ENCODE results near the gene AFMID.
"Not testable (repeated sequence)": the region's sequence is repeated elsewhere in the genome, so short reads cannot be mapped to it uniquely, and the experiment has no call there.

Gene AFMID, protein sequence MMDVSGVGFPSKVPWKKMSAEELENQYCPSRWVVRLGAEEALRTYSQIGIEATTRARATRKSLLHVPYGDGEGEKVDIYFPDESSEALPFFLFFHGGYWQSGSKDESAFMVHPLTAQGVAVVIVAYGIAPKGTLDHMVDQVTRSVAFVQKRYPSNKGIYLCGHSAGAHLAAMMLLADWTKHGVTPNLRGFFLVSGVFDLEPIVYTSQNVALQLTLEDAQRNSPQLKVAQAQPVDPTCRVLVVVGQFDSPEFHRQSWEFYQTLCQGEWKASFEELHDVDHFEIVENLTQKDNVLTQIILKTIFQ

DNA sequence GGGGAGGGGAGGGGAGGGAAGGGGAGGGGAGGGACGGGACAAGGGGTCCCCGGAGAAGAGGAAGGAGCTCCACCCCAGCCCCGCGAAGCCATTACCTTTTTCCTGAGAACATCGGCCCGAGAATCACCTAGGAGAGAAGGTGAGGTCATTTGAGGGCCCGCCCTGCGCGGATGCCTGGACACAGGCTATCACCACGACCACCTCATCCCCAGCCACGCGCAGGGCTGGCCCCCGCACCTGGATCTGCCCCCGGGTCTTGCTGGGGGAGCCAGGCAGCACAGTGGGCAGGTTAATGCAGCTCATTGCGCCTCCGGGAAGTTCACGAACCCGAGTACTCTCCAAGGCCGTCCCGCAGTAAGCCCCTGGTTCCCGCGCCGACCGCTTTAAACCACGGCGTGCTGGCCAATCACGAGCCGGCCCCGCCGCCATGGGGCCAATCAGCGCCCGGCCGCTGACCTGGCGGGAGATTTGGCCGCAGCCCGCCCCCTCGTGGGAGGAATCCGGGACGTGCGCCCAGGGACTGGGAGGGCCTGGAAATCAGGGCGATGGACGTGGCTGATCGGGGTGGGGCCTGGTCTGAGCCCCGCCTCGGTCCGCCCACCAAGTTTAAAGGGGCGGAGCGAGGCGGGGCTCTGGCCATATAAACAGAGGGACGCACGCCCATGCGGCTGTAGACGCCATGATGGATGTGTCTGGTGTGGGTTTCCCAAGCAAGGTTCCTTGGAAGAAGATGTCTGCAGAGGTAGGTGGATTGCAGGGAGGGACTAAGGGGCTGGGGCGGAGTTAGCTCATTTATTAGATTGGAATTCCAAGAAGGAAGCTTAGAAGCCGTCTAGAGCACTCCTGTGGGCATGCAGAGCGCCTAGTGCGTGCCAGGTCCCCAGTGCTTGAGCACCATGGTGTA, at the start of gene AFMID, which contains the start of gene TK1:
Gene AFMID, plus strand, starts transcription at position 671 of the 904 bp plus-strand sequence. Its CDS starts 9 bp downstream, at position 680.
Gene TK1, minus strand, starts transcription at position 361 of the 904 bp plus-strand sequence. Its CDS starts 58 bp downstream, at position 303.
- DNase-seq = peak; percentile 95
- Mint-ChIP-seq H3K27ac (peak within 1 kb of the TSS; percentile 68), H3K36me3 (peaks cover 16 to 17% of the 10 kb centered on the region in 2 donors), H3K9me3 (no peaks in the 10 kb centered on the region), H3K27me3 (no peaks in the 10 kb centered on the region), H3K4me3 (peak within 1 kb of the TSS; percentile 88 to 91), H3K4me1 (peaks cover 14 to 51% of the 10 kb centered on the region in 2 donors)
- peak; percentile 93 to 95 for ATAC-seq (replicated peaks)

DNA sequence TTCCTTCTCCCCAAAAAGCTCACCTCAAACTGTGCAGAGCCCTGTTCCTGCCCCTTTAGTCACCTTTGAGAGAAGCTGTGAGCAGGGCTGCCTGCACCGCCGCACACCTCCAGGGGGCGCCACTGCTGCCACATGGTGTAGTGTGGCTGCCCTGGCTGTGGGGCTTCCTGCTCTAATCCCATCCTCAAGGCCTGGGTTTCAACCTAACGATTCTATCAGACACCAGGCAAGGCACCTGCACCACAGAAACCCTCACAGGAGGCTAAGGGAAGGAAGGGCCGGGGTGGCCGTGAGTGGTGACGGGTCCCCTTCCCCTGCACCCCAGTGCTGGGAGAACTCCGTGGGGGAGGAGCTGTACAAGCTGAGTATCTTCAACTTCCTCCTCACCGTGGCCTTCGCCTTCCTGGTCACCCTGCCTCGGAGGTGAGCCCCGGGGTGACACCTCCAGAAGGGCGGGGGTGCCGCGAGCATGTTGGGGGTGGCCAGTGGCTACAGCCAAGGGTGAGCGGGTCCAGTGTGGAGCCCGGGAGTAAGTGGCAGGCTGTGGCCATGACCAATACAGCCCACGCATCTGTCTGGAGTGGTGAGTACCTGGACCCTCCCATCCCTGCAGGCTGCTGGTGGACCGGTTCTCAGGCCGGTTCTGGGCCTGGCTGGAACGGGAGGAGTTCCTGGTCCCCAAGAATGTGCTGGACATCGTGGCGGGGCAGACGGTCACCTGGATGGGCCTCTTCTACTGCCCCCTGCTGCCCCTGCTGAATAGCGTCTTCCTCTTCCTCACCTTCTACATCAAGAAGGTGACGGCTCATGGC, 49.6 kb upstream of the AFMID start:
- DNase-seq = no peak
- peak overlapping the region; percentile 70 to 71 for H3K4me3 Mint-ChIP-seq
- no peaks in the 10 kb centered on the region for H3K27me3 Mint-ChIP-seq
- peak; percentile 7 to 15 for ATAC-seq (replicated peaks)
- peaks cover 76 to 96% of the 10 kb centered on the region in 2 donors for H3K4me1 Mint-ChIP-seq
- peaks cover 80 to 91% of the 10 kb centered on the region in 2 donors for H3K36me3 Mint-ChIP-seq
- H3K27ac Mint-ChIP-seq = peak overlapping the region; percentile 95
- no peaks in the 10 kb centered on the region for H3K9me3 Mint-ChIP-seq

DNA sequence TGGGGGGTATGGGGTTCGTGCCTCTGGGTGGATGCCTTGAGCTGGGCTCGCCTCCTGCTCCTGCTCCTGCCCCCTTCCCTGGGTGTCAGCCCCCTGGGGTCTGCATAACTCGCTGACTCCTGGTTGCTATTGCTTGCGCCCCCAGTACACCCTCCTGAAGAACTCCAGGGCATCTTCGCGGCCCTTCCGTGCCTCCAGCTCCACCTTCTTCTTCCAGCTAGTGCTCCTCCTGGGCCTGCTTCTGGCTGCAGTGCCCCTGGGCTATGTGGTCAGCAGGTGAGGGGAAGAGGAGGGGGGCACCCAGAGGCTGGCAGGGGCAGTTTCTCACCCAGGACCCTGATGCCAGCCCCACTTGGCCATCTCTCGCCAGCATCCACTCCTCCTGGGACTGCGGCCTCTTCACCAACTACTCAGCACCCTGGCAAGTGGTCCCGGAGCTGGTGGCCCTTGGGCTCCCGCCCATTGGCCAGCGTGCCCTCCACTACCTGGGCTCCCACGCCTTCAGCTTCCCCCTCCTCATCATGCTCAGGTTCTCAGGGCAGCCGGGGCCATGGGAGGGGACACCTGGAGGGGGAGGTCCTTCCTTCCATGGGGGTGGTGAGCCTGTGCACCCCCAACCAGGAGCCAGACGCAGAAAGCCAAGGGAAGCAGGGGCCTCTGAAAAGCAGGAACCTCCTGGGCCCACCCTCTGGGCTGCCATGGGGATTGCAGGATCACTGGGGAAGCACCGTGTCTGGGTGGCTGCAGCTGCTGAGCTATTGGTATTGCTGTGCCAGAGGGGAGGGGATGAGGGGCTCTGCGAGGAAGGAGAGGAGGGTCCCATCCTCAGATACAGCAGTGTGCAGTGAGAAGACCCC, 48.7 kb upstream of the AFMID start:
- Mint-ChIP-seq H3K4me1 (peaks cover 74 to 96% of the 10 kb centered on the region in 2 donors), H3K36me3 (peaks cover 79 to 91% of the 10 kb centered on the region in 2 donors), H3K4me3 (peak overlapping the region; percentile 52 to 62), H3K27ac (peak overlapping the region; percentile 95), H3K27me3 (no peaks in the 10 kb centered on the region), H3K9me3 (no peaks in the 10 kb centered on the region)
- DNase-seq (no peak), ATAC-seq (replicated peaks) (no peak)

DNA sequence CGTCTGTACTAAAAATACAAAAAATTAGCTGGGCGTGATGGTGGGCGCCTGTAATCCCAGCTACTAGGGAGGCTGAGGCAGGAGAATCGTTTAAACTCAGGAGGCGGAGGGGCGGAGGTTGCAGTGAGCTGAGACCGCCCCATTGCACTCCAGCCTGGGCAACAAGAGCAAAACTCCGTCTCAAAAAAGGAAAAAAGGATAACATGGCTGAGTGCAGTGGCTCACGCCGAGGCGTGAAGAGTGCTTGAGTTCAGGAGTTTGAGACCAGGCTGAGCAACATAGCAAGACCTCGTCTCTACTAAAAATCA, 47.3 kb upstream of the AFMID start:
- Mint-ChIP-seq H3K4me3 (peak overlapping the region; percentile 22 to 37), H3K27ac (peak overlapping the region; percentile 28), H3K4me1 (peaks cover 75 to 96% of the 10 kb centered on the region in 2 donors), H3K36me3 (peaks cover 66 to 82% of the 10 kb centered on the region in 2 donors)
- not testable (repeated sequence) for H3K9me3 Mint-ChIP-seq; H3K27me3 Mint-ChIP-seq; ATAC-seq (replicated peaks); DNase-seq

DNA sequence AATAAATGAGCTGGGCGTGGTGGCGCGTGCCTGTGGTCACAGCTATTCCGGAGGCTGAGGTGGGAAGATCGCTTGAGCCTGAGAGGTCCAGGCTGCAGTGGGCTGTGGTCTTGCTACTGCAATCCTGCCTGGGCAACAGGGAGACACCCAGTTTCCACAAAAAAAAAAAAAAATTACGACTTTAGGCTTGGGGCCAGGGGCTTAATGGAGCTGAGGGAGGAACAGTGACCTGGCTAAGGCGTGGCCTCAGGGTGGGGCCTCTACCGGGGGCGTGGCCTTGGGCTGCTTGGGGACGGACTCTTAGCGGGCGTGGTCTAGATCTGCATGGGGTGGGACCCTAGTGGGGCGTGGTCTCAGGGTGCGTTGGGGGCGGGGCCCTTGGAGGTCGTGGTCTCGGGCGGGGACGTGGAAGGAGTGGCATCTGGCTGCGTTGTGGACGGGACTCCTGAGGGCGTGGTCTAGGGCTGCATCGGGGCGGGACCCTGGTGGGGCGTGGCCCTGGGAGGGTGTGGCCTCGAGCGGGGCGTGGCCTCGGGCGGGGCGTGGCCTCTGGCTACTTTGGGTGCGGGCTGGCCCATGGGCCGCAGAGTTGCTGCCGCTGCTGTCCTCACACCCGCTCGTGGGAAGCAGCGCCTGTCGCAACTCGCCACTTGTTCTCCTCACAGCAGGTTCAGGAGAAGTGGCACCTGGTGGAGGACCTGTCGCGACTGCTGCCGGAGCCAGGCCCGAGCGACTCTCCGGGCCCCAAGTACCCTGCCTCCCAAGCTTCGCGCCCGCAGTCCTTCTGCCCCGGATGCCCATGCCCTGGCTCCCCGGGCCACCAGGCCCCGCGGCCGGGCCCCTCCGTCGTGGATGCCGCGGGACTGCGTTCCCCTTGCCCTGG, 46.8 kb upstream of the AFMID start:
- peaks cover 62 to 76% of the 10 kb centered on the region in 2 donors for H3K36me3 Mint-ChIP-seq
- peak overlapping the region; percentile 98 for H3K27ac Mint-ChIP-seq
- H3K9me3 Mint-ChIP-seq = no peaks in the 10 kb centered on the region
- peak overlapping the region; percentile 37 to 77 for H3K4me3 Mint-ChIP-seq
- no peaks in the 10 kb centered on the region for H3K27me3 Mint-ChIP-seq
- DNase-seq = peak; percentile 99
- H3K4me1 Mint-ChIP-seq = peaks cover 72 to 97% of the 10 kb centered on the region in 2 donors
- ATAC-seq (replicated peaks) = peak; percentile 73 to 82

DNA sequence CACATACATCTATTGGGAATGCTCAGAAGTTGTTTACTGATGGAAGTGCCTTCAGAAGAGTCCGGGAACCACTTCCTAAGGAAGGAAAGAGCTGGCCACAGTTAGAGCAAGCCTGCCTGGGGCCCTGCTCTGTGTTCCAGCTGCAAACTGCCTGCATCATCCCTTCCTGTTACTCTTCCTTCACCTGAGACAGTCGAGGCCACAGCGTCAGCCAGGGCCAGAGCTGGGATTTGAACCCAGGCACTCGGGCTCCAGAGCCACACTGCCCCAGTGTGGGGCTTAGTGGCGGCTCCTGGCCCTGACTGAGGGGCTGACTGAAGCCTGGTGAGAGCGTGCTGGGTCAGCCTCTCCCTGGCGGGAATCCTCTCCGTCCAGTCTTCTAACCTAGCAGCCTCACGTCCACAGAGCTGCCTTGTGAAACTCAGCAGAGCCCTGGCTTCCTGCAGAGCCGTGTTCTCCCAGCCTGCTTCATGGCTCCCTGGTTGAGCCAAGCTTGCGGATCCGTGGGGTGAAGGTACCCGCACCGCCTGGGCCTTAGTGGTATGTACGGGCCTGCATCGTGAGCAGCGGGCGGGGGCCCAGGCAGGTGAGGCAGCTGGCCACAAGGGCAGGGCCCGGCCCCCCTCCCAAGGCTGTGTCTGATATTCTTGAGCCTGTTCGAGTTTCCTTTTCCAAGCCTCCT, 45.6 kb upstream of the AFMID start:
- no peaks in the 10 kb centered on the region for H3K27me3 Mint-ChIP-seq
- peaks cover 52 to 64% of the 10 kb centered on the region in 2 donors for H3K36me3 Mint-ChIP-seq
- DNase-seq (no peak), ATAC-seq (replicated peaks) (no peak)
- H3K4me3 Mint-ChIP-seq = peak overlapping the region; percentile 37 to 69
- peak overlapping the region; percentile 98 for H3K27ac Mint-ChIP-seq
- H3K4me1 Mint-ChIP-seq = peaks cover 71 to 98% of the 10 kb centered on the region in 2 donors
- no peaks in the 10 kb centered on the region for H3K9me3 Mint-ChIP-seq

DNA sequence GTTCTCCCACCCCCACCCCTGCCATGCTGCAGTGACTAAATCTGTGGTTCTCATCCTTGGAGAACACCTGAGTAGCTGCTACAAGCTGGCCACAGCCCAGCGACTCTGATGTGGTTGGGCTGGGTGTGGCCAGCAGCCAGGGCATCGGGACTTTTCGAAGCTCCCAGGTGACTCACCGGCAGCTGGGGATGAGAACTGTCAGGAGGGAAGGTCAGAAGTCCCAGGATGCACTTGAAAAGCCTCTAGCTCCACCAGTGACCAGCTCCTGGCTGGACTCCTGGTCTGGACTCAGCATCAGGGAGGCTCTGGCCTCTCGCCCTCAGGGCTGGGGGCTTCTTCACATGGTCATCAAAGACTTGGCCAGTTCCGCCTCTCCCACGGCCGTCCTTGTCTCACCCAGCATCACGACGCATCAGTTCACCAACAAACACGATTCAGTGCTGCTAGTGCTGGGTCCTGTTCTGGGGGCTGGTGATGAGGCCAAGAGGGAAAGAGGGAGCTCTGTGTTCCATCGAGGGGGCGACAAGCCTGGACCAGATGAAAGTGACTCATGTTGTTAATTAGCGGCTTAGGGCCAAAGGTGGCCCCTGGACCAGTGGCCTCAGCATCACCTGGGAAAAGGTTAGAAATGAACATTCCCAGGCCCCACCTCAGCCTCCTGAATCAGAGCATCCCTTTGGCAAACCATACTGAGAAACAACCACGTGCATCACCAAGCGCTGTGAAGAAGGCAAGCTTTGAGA, 44.9 kb upstream of the AFMID start:
- H3K27ac Mint-ChIP-seq = peak overlapping the region; percentile 98
- H3K9me3 Mint-ChIP-seq = no peaks in the 10 kb centered on the region
- no peak for ATAC-seq (replicated peaks)
- peak overlapping the region; percentile 37 to 68 for H3K4me3 Mint-ChIP-seq
- peak; percentile 48 for DNase-seq
- peaks cover 74 to 98% of the 10 kb centered on the region in 2 donors for H3K4me1 Mint-ChIP-seq
- no peaks in the 10 kb centered on the region for H3K27me3 Mint-ChIP-seq
- peaks cover 49 to 57% of the 10 kb centered on the region in 2 donors for H3K36me3 Mint-ChIP-seq

DNA sequence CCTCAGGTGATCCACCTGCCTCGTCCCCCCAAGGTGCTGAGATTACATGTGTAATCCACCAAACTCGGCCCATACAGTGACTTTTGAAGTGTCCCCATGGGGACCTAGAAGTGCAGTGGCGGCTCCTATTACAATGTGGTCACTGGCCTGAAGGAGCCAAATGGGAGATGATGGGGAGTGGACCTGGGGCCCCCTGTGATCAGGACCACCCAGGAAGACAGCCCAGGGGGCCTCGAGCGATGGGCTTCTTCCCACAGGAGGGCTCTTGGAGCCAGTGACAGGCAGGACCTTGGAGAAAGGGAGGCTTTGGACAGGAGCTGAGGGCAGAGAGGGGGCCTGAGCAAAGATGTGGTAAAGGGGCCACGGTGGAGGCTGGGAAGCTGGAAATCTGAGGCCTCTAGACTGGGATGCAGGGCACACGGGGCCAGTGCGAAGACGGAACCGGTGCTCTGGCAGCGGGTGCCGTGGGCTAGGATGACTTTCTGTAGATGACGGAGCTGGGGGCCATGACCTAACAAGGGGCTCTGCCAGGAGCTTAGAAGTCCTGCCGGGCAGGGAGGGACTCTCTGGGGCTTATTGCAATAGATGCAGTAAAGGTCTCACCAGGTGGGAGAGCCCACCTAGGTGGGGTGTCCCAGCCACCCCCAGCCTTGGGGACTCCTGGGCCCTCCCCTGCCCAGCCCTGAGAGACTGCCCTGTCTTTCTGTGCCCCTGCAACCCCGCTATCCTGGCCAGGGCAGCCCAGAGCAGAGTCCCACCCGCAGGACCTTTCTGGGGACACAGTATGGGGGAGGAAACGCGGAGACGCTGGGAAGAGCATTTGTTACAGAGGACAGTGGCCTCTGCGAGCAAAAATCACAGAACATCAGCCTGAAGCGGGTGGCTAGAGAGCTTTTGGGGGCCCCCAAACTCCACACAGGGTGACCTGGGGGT, 43.7 kb upstream of the AFMID start:
- no peak for ATAC-seq (replicated peaks)
- Mint-ChIP-seq H3K4me3 (peak overlapping the region; percentile 37 to 68), H3K27me3 (no peaks in the 10 kb centered on the region), H3K9me3 (peaks cover under 1 to 2% of the 10 kb centered on the region in 2 donors), H3K27ac (peak overlapping the region; percentile 98), H3K4me1 (peaks cover 69 to 98% of the 10 kb centered on the region in 2 donors), H3K36me3 (peaks cover 41 to 48% of the 10 kb centered on the region in 2 donors)
- no peak for DNase-seq

DNA sequence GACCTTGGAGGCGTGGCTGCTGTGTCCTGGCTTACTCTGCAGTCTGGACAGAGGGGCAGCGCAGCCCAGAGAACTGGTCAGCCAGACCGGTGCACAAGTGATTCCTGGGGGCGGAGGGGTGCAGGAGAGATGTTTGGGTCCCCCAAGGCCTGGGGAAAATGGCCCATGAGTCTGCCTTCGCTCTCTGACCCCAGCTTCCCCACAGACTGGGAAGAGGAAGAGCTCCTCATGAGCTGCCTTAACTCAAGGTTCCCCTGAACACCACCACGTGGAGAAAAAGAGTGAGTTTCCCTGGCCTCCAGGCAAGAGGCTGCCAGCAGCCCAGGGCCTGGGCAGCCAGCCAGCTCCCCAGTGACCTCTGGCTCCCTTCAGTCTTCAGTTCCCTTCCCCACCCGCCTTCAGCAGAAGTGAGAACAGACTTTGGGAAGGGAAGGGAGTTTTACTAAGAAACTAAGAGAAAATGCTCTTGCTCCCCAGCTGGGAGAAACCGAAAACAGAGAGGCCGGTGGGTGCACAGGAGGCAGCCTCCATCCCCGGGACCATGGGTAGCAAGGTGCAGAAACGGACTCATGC, 42.9 kb upstream of the AFMID start:
- Mint-ChIP-seq H3K9me3 (peaks cover 3 to 5% of the 10 kb centered on the region in 2 donors), H3K4me3 (peak overlapping the region; percentile 68 to 70), H3K36me3 (peaks cover 37 to 45% of the 10 kb centered on the region in 2 donors), H3K4me1 (peaks cover 65 to 96% of the 10 kb centered on the region in 2 donors), H3K27ac (peak overlapping the region; percentile 98), H3K27me3 (no peaks in the 10 kb centered on the region)
- ATAC-seq (replicated peaks) (peak; percentile 3 to 4), DNase-seq (no peak)

All from stimulated activated naive B cell treated with anti-CD40 and anti-IgM and Interleukin-4, amounts not matched to agents 10 μg/mL and 1 μg/mL and 100 μg/mL, for 72 hours (primary cell).